Vagina (tissue), 2 donors: ENCODE results near the gene ACSL5.

Source experiments
- CTCF ChIP-seq, 3 experiments: fragments of 450-650 bp in 2 of 3; fragments of 200-600 bp in 1 of 3; sonication (generic) in 1 of 3; IDR thresholded peaks; one replicate each; pipeline ENCODE4 v1.5.1; 2017 to 2019; ENCODE audit warnings: antibody characterized with exemption in 3 of 3, mild to moderate bottlenecking in 2 of 3, moderate library complexity in 2 of 3
- POLR2AphosphoS5 ChIP-seq, 2 donors: sonication (generic); formaldehyde crosslinking; IDR thresholded peaks; one replicate each; pipeline ENCODE4 v1.9.0; 2017; ENCODE audit warnings: antibody characterized with exemption in 2 of 2, mild to moderate bottlenecking in 2 of 2, low read depth in 1 of 2; ENCODE audit not compliant: insufficient read depth in 1 of 2

DNA sequence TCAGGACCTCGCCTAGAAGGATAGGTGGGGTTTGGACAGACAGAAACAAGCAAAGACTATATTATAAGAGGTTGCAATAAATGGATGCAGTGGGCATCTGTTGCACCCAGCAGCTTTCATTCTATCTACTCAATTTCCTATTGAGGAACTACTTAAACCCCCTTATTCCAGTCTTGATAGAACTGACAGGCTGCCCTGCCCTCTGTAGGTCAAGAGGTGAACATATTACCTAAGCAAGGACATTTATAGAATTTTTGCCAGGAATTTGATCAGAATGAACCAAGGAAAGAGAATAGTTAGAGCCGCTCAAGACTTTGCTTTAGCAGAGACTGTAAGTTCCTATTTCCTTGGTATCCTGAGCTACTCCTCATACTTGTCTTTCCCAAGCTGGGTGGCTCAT is 82.6 kb downstream of the ACSL5 start:
- TF ChIP-seq POLR2AphosphoS5 (IDR thresholded peaks at IDR 0.05; ENCODE audit: insufficient read depth in 1 of 2, low read depth in 1 of 2) (no peak), CTCF (IDR thresholded peaks at IDR 0.05) (no peak)
